ENCODE measurements around the gene PLXNA3.

PLXNA3 gene

GRCh38 chrX:154458116-154458953 lies at the start of gene PLXNA3:
PLXNA3 (plus strand) TSS chrX:154458281; CDS start chrX:154460184, 1,903 bp downstream.
- peak; percentile 78 for DNase-seq (ENCODE audit: low spot score)

- no peak for DNase-seq (ENCODE audit: low spot score)
Measured at GRCh38 chrX:154408659-154409221, 49.3 kb upstream of the PLXNA3 start.

- DNase-seq (ENCODE audit: low spot score): peak; percentile 71
Measured at GRCh38 chrX:154409222-154409871, 48.7 kb upstream of the PLXNA3 start, which contains the start of gene DNASE1L1. DNASE1L1 (minus strand) TSS chrX:154409254; CDS start chrX:154405568, 3,686 bp downstream.

GRCh38 chrX:154411981-154412340 lies 46.1 kb upstream of the PLXNA3 start:
- DNase-seq (ENCODE audit: low spot score): peak; percentile 82

- no peak for DNase-seq (ENCODE audit: low spot score)
Measured at GRCh38 chrX:154412468-154412867, 45.6 kb upstream of the PLXNA3 start.

- no peak for DNase-seq (ENCODE audit: low spot score)
Measured at GRCh38 chrX:154413142-154413541, 44.9 kb upstream of the PLXNA3 start.

- no peak for DNase-seq (ENCODE audit: low spot score)
Measured at GRCh38 chrX:154417157-154417556, 40.9 kb upstream of the PLXNA3 start.

GRCh38 chrX:154419189-154419588 lies 38.9 kb upstream of the PLXNA3 start:
- DNase-seq (ENCODE audit: low spot score): no peak

- DNase-seq (ENCODE audit: low spot score): no peak
Measured at GRCh38 chrX:154419688-154420401, 38.2 kb upstream of the PLXNA3 start.

- no peak for DNase-seq (ENCODE audit: low spot score)
Measured at GRCh38 chrX:154420402-154420756, 37.7 kb upstream of the PLXNA3 start.

GRCh38 chrX:154426916-154427770 lies 30.9 kb upstream of the PLXNA3 start:
- no peak for DNase-seq (ENCODE audit: low spot score)

- peak; percentile 86 for DNase-seq (ENCODE audit: low spot score)
Measured at GRCh38 chrX:154428176-154429171, 29.6 kb upstream of the PLXNA3 start, which contains the start of gene ATP6AP1. ATP6AP1 (plus strand) TSS chrX:154428677; CDS start chrX:154428693, 16 bp downstream.

GRCh38 chrX:154429711-154430110 lies 28.4 kb upstream of the PLXNA3 start:
- no peak for DNase-seq (ENCODE audit: low spot score)

GRCh38 chrX:154430479-154430878 lies 27.6 kb upstream of the PLXNA3 start:
- DNase-seq (ENCODE audit: low spot score): no peak

GRCh38 chrX:154430916-154431315 lies 27.2 kb upstream of the PLXNA3 start:
- no peak for DNase-seq (ENCODE audit: low spot score)

GRCh38 chrX:154431341-154431740 lies 26.7 kb upstream of the PLXNA3 start:
- no peak for DNase-seq (ENCODE audit: low spot score)

- no peak for DNase-seq (ENCODE audit: low spot score)
Measured at GRCh38 chrX:154432210-154432609, 25.9 kb upstream of the PLXNA3 start.

GRCh38 chrX:154433605-154434004 lies 24.5 kb upstream of the PLXNA3 start:
- no peak for DNase-seq (ENCODE audit: low spot score)

- DNase-seq (ENCODE audit: low spot score): no peak
Measured at GRCh38 chrX:154434394-154435168, 23.5 kb upstream of the PLXNA3 start.
